Measurements from ENCODE around the gene HSD17B3. TPM values are rescaled to one million over a fixed set of nuclear protein-coding genes. Genes with fewer than 3 reads are reported as not detected.

HSD17B3 gene
- total RNA-seq, 2 donors from 2014 or later: not detected

DNA sequence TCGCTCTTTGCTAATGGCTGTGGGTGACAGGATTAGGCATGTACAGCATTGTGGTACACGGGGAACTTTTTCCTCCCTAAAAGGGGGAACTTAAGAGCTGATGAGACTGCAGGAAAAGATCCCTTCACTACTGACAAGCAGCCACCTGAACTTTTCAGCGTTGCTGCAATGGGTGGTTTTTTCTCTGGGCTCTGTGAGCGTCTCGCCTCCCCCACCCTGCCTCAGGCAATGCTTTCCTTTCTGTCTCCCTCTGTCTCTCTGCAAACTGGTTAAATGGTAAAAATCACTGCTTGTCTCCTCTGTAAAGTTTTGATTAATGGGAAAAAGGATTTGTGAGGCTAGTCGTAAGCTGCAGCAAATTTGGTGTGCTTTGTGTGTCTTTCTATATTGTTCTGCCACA, 20.3 kb downstream of the HSD17B3 start:
- Histone ChIP-seq H3K4me3 (no peak overlapping the region), H3K27ac (no peak overlapping the region)
- DNase-seq (ENCODE audit: low spot score): no peak

DNA sequence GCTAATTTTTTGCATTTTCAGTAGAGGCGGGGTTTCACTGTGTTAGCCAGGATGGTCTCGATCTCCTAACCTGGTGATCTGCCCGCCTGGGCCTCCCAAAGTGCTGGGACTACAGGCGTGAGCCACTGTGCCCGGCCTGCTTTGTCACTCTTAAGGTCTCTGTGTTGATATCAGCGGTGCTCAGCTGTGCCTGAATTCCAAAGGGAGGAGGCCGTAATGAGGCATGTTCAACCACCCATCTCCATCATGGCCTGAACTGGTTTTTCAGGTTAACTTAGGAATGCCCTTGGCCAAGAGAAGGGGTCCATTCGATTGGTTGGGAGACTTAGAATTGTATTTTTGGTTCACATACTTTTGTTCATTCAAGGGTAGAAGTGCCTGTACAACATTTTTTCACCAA, 22.0 kb downstream of the HSD17B3 start:
- TF ChIP-seq CTCF (IDR thresholded peaks at IDR 0.05): no peak
- Histone ChIP-seq H3K27ac (no peak overlapping the region), H3K4me1 (no peaks in the 10 kb centered on the region), H3K9me3 (peaks cover 0 to 21% of the 10 kb centered on the region in 2 donors), H3K36me3 (no peaks in the 10 kb centered on the region), H3K4me3 (no peak overlapping the region), H3K27me3 (no peaks in the 10 kb centered on the region)
- DNase-seq (ENCODE audit: low spot score): no peak

More for the DNA sequence above, 20.3 kb downstream of the HSD17B3 start:
- Histone ChIP-seq H3K4me1 (no peaks in the 10 kb centered on the region), H3K36me3 (no peaks in the 10 kb centered on the region), H3K27me3 (no peaks in the 10 kb centered on the region), H3K9me3 (peaks cover 0 to 5% of the 10 kb centered on the region in 2 donors)
- no peak for TF ChIP-seq CTCF (IDR thresholded peaks at IDR 0.05)

- Histone ChIP-seq H3K9me3 (peaks cover 0 to 26% of the 10 kb centered on the region in 2 donors), H3K4me1 (no peaks in the 10 kb centered on the region), H3K4me3 (no peak overlapping the region), H3K27me3 (no peaks in the 10 kb centered on the region), H3K27ac (no peak overlapping the region), H3K36me3 (no peaks in the 10 kb centered on the region)
- DNase-seq (ENCODE audit: low spot score): no peak
- TF ChIP-seq CTCF (IDR thresholded peaks at IDR 0.05): no peak
Observed at GRCh38 chr9:96274939-96275338, 27.0 kb downstream of the HSD17B3 start.

- no peak overlapping the region for H3K27ac ChIP-seq
Observed at GRCh38 chr9:96270236-96270744, 31.7 kb downstream of the HSD17B3 start.

DNA sequence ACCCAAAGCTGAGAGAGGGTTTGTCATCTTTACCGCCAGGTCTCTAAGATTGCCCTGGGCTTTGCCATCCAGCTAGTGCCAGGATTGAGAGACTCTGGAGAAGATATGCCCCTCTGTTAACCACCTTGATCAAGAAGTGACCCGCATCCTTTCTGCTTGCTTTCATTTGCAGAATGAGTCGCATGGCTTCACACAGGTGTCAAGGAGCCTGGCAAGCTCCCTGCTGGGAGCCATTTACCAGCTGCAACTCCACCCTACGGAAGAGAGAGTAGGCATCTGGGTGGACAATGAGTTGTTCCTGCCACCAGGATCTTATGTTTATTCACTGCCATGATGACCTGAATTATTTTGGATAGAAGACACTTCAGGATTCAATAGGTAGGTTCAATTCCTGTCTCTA, 43.0 kb downstream of the HSD17B3 start:
- Histone ChIP-seq H3K36me3 (no peaks in the 10 kb centered on the region), H3K9me3 (no peaks in the 10 kb centered on the region), H3K27me3 (no peaks in the 10 kb centered on the region), H3K4me1 (no peaks in the 10 kb centered on the region), H3K4me3 (no peak overlapping the region), H3K27ac (no peak overlapping the region)
- TF ChIP-seq CTCF (IDR thresholded peaks at IDR 0.05): no peak
- DNase-seq (ENCODE audit: low spot score): no peak

More at GRCh38 chr9:96270236-96270744, 31.7 kb downstream of the HSD17B3 start:
- Histone ChIP-seq H3K4me1 (no peaks in the 10 kb centered on the region), H3K4me3 (no peak overlapping the region), H3K9me3 (peaks cover 0 to 13% of the 10 kb centered on the region in 2 donors), H3K36me3 (no peaks in the 10 kb centered on the region), H3K27me3 (no peaks in the 10 kb centered on the region)
- no peak for TF ChIP-seq CTCF (IDR thresholded peaks at IDR 0.05)
- no peak for DNase-seq (ENCODE audit: low spot score)

GRCh38 chr9:96256800-96257199, 45.2 kb downstream of the HSD17B3 start:
- Histone ChIP-seq H3K9me3 (no peaks in the 10 kb centered on the region), H3K4me1 (no peaks in the 10 kb centered on the region), H3K4me3 (no peak overlapping the region), H3K27ac (no peak overlapping the region), H3K36me3 (no peaks in the 10 kb centered on the region), H3K27me3 (no peaks in the 10 kb centered on the region)
- no peak for DNase-seq (ENCODE audit: low spot score)
- no peak for TF ChIP-seq CTCF (IDR thresholded peaks at IDR 0.05)

All from right atrium auricular region (tissue), 2 donors.